T47D (cell line): ENCODE measurements around the gene DPF3.

Experiments used
- DNase-seq, 2 experiments: peaks; one replicate each; pipeline versions ENCODE4 v3.0.0 to v3.0.0-alpha.2; 2011 to 2012; ENCODE audit warnings: low read depth in 1 of 2, low spot score in 1 of 2
- JUND ChIP-seq: IDR thresholded peaks from 2 replicates; pipeline ENCODE4 v1.6.1; 2012; ENCODE audit warnings: low read depth
- in situ Hi-C: cut with HindIII; loops from 2 replicates; pipeline ENCODE4 v1.10.0; 2016; ENCODE audit warnings: low sequenced_read_pairs, low pct_unique_long_range_greater_than_20kb

Gene DPF3

DNA sequence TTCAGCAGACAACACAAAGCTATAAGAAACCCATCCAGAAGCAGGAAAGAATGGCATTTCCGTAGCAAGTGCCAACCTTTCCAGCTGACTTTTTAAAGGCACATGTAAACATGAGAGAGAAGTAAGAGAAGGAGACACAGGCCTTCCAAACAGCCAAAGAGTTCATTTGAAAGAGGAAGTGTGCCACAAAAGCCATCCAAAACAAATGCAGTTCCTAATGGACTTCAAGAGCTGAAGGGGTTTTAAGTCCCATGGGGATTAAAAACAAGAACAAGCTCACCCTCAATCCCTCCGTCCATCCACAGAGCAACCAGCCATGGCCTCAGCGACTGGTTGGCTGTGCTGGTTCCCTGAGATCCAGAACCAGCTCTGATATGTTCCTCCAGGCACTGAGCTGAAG is 4.5 kb upstream of the DPF3 start:
- no peak for TF ChIP-seq JUND
- in situ Hi-C loops = no loop called here
- no peak for DNase-seq

DNA sequence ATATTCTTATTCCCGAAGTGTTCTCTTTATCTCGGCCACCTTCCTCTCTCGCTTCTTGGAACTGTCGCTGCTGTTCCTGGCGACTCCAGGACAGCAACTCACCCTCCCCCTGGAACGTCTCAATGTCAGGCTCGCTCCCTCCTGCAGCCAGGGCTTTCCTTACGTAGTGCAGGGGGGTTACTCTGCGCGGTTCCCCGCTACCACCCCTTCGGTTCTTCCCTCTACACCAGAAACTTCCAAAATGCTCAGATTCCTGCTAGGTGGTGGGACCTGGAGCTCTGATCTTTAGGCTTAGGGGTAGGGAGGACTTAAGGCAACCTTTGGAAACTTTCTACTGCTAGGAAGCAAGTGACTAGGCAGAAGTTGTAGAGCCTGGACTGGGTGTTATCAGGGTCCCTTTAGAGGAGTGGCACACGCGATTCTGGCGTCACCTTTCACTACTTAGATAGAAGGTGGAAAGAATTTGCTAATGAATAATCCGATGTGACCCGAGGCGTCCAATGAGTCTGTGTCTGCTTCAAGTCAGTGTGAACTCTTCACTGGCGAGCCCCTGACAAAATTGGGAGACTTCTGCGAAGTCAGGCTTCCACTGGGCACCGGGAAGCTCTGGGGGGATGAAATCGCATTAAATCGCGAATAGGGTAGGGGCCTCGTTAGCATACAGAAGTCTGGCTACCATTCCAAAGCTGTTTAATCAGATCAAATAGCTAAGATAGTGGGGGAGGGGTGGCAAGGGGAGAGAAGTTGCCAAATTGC is 900 bp upstream of the DPF3 start:
- in situ Hi-C loops = no loop called here
- DNase-seq = no peak
- TF ChIP-seq JUND = no peak

DNA sequence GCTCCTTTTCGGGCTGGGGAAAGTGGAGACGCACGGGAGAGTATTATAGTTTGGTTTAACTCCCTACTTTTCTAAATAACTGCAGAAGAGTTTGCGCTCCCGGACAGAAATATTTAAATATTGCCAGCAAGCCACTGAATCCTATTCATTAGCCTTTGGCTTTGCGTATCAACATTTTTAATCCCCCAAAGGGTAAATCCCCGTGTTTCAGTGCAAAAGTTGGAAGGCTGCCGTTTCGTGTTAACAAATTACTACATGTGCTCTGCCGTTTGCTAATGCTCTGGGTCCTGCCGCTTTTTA is 372 bp upstream of the DPF3 start:
- in situ Hi-C loops = no loop called here
- TF ChIP-seq JUND = no peak

DNA sequence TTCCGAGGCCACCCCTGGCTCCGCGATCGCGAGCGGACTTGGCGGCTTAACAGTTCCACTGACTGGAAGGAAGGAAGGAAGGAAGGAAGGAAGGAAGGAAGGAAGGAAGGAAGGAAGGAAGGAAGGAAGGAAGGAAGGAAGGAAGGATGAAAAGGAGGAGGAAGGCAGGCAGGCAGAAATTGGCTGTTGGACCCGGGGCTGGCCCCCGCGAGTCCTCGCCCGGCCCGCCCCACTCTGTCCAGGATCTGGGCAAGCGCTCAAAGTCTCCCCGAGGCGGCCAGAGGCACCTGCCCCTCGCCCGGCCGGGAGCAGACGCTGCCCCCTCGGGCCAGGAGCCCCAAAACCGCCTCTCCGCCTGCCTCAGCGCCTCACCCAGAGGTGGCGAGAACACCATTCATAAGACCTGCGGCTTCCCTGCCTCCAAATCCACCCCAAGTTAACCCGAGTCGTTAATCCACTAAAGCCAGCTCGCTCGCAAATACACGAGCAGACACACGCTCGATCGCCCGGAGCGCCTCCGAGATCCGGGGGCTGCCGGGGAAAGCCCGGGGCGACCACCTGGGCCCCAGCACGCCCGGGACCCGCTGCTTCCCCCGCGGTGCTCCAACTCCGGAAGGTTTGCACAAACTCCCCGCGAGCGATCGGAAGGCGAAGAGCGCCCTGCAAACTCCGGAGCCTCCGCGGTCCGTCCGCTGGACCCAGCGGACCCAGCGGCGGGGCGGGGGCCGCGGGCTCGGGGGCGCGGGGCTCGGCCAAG is 844 bp downstream of the DPF3 start:
- in situ Hi-C loops = no loop called here
- no peak for TF ChIP-seq JUND
- DNase-seq = peak in 1 of 2 experiments; percentile 30

More for the DNA sequence above, 372 bp upstream of the DPF3 start:
- no peak for DNase-seq

DNA sequence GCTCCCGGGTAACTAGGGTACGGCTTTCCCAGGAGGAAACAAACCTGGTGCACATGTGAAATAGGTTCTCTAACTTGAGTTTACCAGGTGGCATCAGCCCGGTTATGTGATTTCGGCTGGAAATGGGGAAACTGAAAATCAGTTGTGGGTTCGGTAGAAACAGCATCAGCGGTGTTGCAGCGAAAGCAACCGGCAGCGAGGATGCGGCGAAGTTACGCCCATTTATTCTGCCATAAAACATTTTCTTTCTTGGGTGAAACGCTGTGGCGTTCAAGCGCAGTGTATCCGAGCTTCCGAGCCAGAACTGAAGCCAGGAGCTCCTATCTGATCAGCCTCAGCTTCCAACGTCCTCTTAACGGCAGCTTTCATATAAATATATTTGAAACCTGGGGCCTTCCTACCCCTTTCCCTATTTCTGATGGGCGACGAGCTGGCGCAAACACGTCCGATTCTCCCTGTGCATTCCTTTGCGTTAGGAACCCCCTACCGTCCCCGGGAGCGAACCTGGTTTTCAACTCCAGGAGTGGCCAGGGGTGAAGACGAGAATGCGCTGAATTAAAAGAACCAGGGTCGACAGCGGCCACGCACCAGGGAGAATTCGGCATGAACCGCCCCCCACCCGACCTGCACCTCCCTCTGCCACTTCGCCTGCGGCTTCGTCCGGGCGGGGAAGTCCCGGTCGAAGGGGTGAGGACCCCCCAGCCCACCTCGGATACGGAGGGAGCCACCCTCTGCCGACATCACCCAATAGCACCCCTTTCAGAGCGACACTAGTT is 1.6 kb downstream of the DPF3 start:
- in situ Hi-C loops = no loop called here
- TF ChIP-seq JUND = no peak
- DNase-seq = peak in 1 of 2 experiments; percentile 23

DNA sequence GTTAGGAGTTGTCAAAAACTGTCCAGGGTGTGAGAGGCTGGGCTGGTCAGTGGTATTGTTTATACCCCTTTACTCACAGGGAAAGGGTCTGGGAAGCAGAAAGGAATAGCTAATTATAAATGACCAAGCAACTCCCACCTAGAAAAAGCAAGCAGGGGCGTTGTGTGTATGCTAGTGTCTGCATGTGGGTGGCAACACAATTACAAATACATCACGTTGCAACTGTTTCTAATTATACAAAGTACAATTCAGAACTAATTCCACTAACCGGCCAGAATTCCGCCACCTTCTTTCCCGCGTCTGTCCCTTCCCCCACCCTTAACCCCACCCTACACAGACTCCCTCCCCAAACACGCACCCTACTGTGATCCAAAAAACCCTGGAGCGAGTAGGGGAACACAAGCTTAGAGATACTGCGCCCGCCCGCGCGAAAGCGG is 2.2 kb downstream of the DPF3 start:
- no peak for DNase-seq
- TF ChIP-seq JUND = no peak
- in situ Hi-C loops = no loop called here

DNA sequence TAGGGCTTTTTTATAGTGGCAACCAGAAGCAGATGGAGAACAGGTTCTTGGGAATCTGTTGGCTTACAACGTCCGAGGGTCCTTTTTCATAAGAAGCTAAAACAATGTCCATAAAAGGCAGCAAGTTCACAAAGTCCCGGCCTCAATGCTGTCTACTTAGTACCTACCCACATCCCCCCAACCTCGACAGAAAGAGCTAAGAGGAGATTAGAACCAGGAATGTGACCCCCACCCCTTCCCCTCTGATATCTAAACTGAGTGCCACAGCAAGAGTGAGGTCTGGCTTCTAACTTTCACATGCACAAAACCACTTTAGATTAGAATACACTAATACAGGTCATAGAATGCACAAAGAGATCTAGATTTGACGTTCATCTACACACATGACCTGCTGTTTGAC is 4.5 kb downstream of the DPF3 start:
- in situ Hi-C loops = no loop called here
- DNase-seq = no peak
- TF ChIP-seq JUND = no peak

DNA sequence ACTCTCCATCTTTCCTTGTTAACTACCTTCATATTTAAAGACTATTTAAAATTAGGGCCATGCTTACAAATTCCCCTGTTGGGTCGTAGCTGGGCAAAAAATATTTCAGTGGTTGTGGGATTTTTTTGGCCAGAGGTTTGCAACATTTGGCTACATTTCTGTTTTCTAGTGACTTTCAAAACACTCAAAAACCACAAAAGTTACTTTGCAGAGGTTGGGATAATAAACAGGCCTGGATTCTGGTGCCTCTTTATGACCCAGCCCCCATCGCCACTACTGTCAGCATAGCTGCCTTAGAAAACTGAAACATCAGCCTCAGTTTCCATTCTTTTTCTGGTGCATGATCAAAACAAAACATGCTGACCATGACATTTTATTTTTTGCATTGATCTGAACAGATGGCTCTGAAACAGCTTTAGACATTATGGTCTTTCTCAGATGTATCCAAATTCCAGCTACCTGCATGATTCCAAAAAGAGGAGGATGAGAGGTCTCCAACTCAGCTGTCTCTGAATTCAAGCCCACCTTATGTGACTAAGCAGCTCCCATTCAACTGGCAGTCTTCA is 5.2 kb downstream of the DPF3 start:
- TF ChIP-seq JUND = no peak
- no peak for DNase-seq
- in situ Hi-C loops = no loop called here

DNA sequence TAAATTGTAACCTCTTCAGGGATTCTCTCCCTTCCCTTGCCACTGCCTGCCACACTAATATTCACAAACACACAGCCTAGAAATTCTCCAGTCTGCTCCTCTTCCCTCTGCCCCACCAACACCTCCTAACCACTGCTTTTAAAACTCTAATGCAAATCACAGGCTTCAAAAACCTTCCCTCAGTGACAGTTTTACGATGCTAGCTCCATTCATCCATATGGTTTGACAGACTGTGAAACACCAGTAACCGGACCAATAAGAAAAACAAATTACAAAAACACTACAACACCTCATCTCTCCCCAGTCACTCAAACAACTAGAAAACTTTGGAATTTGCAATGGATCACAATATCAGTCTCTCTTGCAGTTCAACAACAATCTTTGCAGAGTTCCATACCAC is 5.7 kb downstream of the DPF3 start:
- TF ChIP-seq JUND = no peak
- in situ Hi-C loops = no loop called here
- no peak for DNase-seq

DNA sequence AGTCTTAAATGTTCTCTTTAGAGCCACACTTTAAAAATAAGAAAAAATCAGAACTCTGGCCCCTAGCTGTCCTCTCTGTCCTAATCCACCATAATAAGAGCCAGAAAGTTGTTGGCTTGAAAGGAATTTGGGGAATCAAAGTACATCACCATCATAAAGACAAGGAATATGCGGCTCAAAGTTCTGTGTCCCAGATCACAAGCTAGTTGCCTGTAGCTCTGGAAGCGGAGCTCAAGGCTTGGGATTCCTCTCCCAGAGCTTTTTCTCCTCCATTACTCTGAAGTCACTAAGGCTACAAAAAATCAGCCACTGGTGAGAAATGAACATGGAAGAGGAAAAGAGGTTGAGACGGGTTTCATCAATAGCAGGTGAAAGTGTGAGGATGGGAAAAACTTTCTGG is 6.4 kb downstream of the DPF3 start:
- no peak for TF ChIP-seq JUND
- in situ Hi-C loops = no loop called here
- DNase-seq = no peak

DNA sequence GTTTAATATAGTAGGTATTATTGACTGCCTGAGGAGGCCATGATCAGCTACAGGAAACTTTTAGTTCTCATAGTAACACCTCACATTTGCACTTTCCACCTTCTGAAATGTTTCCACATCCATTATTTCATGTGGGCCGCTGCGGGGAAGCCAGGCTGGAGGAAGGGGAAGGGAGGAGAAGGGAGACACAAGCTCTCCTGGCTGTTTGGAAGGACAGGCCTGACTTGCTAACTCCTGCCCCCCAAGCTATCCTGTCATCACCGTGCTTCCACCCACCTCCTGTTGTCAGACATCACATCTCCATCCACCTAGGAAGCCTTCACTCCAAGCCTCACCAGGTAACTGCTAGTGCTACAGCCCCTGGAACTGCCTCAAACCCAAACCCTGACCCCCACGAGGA is 9.5 kb downstream of the DPF3 start:
- no peak for DNase-seq
- in situ Hi-C loops = no loop called here
- TF ChIP-seq JUND = no peak

DNA sequence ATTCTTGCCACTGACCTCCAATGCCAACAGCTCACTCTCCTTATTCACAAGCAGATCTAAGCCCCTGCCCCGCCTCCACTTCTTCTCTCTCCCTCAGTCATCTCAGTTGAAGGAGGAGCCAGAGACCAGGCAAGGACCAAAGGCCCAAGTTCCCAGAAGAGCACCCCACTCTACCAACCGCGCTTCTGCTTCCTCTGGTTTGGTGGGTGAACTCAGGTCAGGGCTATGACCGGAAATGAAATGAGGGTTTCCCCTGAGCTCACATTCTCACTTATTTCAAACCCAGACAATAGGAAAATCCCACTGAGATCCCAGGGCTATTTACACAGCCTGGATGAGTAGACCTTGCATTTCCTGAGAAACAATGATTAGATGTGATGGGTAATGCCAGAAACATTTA is 9.9 kb downstream of the DPF3 start:
- in situ Hi-C loops = no loop called here
- no peak for DNase-seq

DNA sequence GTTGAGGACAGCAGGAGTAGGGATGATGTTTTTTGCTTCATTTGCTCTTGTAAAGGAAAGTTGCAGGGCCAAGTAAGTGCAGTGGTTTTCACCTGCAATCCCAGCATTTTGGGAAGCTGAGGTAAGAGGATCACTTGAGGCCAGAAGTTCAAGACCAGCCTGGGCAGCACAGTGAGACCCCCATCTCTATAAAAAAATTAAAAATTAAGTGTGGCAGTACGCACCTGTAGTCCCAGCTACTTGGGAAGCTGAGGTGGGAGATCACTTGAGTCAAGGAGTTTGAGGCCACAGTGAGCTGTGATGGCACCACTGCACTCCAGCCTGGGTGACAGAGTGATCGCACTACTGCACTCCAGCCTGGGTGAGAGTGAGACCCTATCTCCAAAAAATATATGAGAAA is 10.8 kb downstream of the DPF3 start:
- in situ Hi-C loops = no loop called here
- TF ChIP-seq JUND = no peak

More for the DNA sequence above, 9.9 kb downstream of the DPF3 start:
- no peak for TF ChIP-seq JUND

More for the DNA sequence above, 10.8 kb downstream of the DPF3 start:
- DNase-seq = no peak
